GM12878 (cell line): ENCODE measurements around the gene PIGQ. TPM values are rescaled to one million over a fixed set of nuclear protein-coding genes. Genes with fewer than 3 reads are reported as not detected.

Experiments used
- ATAC-seq: fragments of 200-7000 bp; cut with Tn5 transposase; 3 replicates; pipeline ENCODE4 v1.9.1; 2020; ENCODE audit warnings: mild to moderate bottlenecking, moderate library complexity
- BruUV-seq: library from RNA; stranded (reverse); fragments of 400-500 nt; replicated peaks from 2 replicates; lab custom pipeline; 2021; lab: Mats Ljungman, UMichigan
- CTCF ChIA-PET: fragments of 300-600 bp; sonication (Branson Sonifier 250); formaldehyde crosslinking; extraction: SDS; loops from one replicate; lab custom pipeline; 2021; ENCODE audit warnings: inconsistent platforms; lab: Yijun Ruan, JAX
- POLR2A ChIA-PET: fragments of 350-600 bp; formaldehyde crosslinking; extraction: SDS; loops from one replicate; lab custom pipeline; 2021; ENCODE audit warnings: inconsistent platforms; lab: Charles Lee
- RAD21 ChIA-PET: fragments of 300-600 bp; sonication (Branson Sonifier 250); formaldehyde crosslinking; loops from one replicate; lab custom pipeline; 2023; ENCODE audit warnings: antibody characterized with exemption; ENCODE audit not compliant: unreplicated experiment; lab: Charles Lee
- SMC1A ChIA-PET: fragments of 300-600 bp; sonication (Branson Sonifier 250); formaldehyde crosslinking; loops from one replicate; lab custom pipeline; 2023; ENCODE audit not compliant: unreplicated experiment, uncharacterized antibody; lab: Charles Lee
- DNase-seq: peaks from one replicate; pipeline ENCODE4 v3.0.0-alpha.2; 2011; ENCODE audit warnings: low read depth, low spot score
- FAIRE-seq: peaks from 3 replicates; lab custom pipeline; 2011; peaks lifted over from hg19 to GRCh38; lab: Jason Lieb, UNC
- H2AFZ ChIP-seq: 2 replicates; pipeline ENCODE4 v1.6.0; 2011; ENCODE audit warnings: low read depth, low read length, control low read depth; ENCODE audit not compliant: control insufficient read depth
- H3K27ac ChIP-seq: 2 replicates; pipeline ENCODE4 v1.5.1; 2011; ENCODE audit warnings: control low read depth; ENCODE audit not compliant: control insufficient read depth, insufficient read depth
- H3K27me3 ChIP-seq, 2 experiments: replicated peaks in 1 of 2; 2 replicates each; pipeline versions ENCODE4 v1.6.0 to v1.6.1; 2011; ENCODE audit warnings: low read length in 1 of 2; ENCODE audit not compliant: control insufficient read depth in 2 of 2, insufficient read depth in 2 of 2
- H3K36me3 ChIP-seq, 2 experiments: 2 replicates each; pipeline ENCODE4 v1.5.1; 2011; ENCODE audit warnings: low read length in 1 of 2; ENCODE audit not compliant: control insufficient read depth in 2 of 2, insufficient read depth in 2 of 2
- H3K4me1 ChIP-seq: 2 replicates; pipeline ENCODE4 v1.6.1; 2011; ENCODE audit warnings: mild to moderate bottlenecking, low read length, moderate library complexity, mixed read lengths; ENCODE audit not compliant: control insufficient read depth, insufficient read depth
- H3K4me2 ChIP-seq: 2 replicates; pipeline ENCODE4 v1.6.0; 2011; ENCODE audit warnings: control low read depth; ENCODE audit not compliant: control insufficient read depth, insufficient read depth
- H3K4me3 ChIP-seq: fragments of 200-600 bp; sonication (generic); 2 replicates; pipeline ENCODE4 v1.5.1; 2016
- H3K79me2 ChIP-seq: 2 replicates; pipeline ENCODE4 v1.6.0; 2011; ENCODE audit warnings: low read length; ENCODE audit not compliant: control insufficient read depth, insufficient read depth
- H3K9ac ChIP-seq: 2 replicates; pipeline ENCODE4 v1.8.0; 2011; ENCODE audit warnings: low read length, control low read depth, mixed read lengths; ENCODE audit not compliant: control insufficient read depth, insufficient read depth
- H3K9me3 ChIP-seq: replicated peaks from 3 replicates; pipeline ENCODE4 v1.5.1; 2011; ENCODE audit warnings: mild to moderate bottlenecking, low read length; ENCODE audit not compliant: control insufficient read depth, insufficient read depth
- H4K20me1 ChIP-seq: 2 replicates; pipeline ENCODE4 v1.6.0; 2011; ENCODE audit not compliant: control insufficient read depth, insufficient read depth
- POLR2A ChIP-seq: IDR thresholded peaks from 2 replicates; pipeline ENCODE4 v1.6.1; 2011; ENCODE audit warnings: low read depth, mild to moderate bottlenecking, low read length
- ZNF207 ChIP-seq: fragments of 450-650 bp; IDR thresholded peaks from 2 replicates; pipeline ENCODE4 v1.6.1; 2014; ENCODE audit warnings: antibody characterized with exemption, mild to moderate bottlenecking, borderline replicate concordance
- WGBS: methylation state at CpG from one replicate; pipeline ENCODE4 v1.1.6; 2016; ENCODE audit warnings: low lambda C conversion rate; ENCODE audit not compliant: insufficient replicate concordance, insufficient coverage; ENCODE audit errors: missing lambda C conversion rate; 5-methylcytosine and 5-hydroxymethylcytosine counted together
- in situ Hi-C: fragments of 300-500 bp; cut with MboI; formaldehyde crosslinking; loops from 9 replicates; pipeline ENCODE4 v1.14.3; 2018; ENCODE audit warnings: mixed read lengths
- intact Hi-C: fragments of 100-400 bp; cut with micrococcal nuclease; formaldehyde crosslinking; loops from one replicate; pipeline ENCODE4 v1.14.2; 2022; ENCODE audit not compliant: unreplicated experiment
- polyA plus RNA-seq, 11 experiments: library from polyadenylated mRNA; depleted of rRNA in 4 of 11; unstranded in 6 of 11; stranded (reverse) in 5 of 11; fragments of >200 nt; fragmentation: Nextera tagmentation in 4 of 11; fragmentation: Illumina TruSeq in 1 of 11; extraction: Ambion mirVana in 4 of 11; extraction: Trizol in 1 of 11; gene quantifications; 1 replicate in 1 of 11; 2 replicates in 10 of 11; pipeline versions ENCODE4 v1.2.1 to v1.2.3, GENCODE V29; 2011 to 2016; ENCODE audit warnings: inconsistent platforms in 2 of 11, missing spikeins in 2 of 11, low read depth in 1 of 11
- total RNA-seq, 4 experiments: library from RNA; depleted of rRNA in 3 of 4; stranded (reverse); fragments of >200 nt in 3 of 4; fragmentation: Illumina TruSeq in 1 of 4; extraction: Trizol in 1 of 4; gene quantifications; 2 replicates each; pipeline versions ENCODE4 v1.2.1 to v1.2.3, GENCODE V29; 2013 to 2021
- TF ChIP-seq, protein P1 (sequence below), 3 experiments: IDR thresholded peaks in 2 of 3; conservative IDR thresholded peaks in 1 of 3; 2 replicates each; pipeline ENCODE4 v1.5.1; 2011; ENCODE audit warnings: low read depth in 3 of 3, low read length in 3 of 3, mild to moderate bottlenecking in 3 of 3, control low read depth in 2 of 3, moderate library complexity in 2 of 3, inconsistent platforms in 1 of 3, mixed read lengths in 1 of 3; ENCODE audit not compliant: control insufficient read depth in 2 of 3, insufficient read depth in 1 of 3; ENCODE audit errors: extremely low read depth in 1 of 3
- TF ChIP-seq, protein P2 (sequence below): fragments of 450-650 bp; IDR thresholded peaks from 2 replicates; pipeline ENCODE4 v1.6.1; 2017; ENCODE audit warnings: mild to moderate bottlenecking, low read depth, inconsistent platforms; ENCODE audit not compliant: poor library complexity, severe bottlenecking

Gene PIGQ
- total and polyA plus RNA-seq, 10 of the 15 experiments (the other 5 are each of a cell fraction or from before 2014, with no cell fraction given) = 1.8 to 31.3 (median 17.5) TPM; not detected in 1

DNA sequence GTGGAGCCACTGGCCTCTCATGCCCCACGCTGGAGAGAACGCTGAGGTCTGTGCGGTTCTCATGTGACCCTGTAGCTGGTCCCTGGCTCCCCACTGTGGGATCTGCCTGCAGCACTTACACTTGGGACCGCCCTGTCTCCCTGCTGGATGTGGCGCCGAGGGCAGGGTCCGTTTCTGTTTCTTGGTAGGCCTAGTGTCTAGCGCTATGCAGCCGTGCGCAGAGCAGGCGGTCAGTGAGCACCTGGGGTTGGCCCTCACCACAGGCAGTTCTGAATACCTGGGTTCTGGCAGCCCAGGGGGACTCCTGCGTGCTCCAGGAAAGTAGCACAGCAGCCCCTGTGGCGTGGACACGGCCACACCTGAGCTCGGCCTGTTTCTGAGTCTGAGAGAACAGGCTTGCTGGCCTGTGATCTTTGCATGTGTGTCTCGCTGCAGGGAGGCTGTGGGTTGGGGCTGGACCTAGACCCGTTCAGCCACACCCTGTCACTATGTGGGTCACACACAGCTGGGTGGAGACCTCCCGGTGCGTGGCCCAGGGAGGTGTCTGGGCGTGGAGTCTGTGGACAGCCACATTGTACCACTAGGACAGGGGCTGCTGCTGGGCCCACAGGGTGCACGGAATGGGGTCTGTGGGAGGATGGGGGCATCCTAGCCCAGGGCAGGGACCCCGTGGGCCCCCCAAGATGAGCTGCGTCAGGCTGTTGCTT, 39.5 kb upstream of the PIGQ start:
- ChIA-PET RAD21 (no interaction called here), POLR2A (no interaction called here), CTCF (interaction anchor here (1.7 kb wide), 1 partner anchor 10 kb away, joined by 3 read pairs; no protein-coding TSS in a partner anchor)
- WGBS = 91% methylated on average over 23 of the region's 23 CpGs
- Histone ChIP-seq H4K20me1 (no peaks in the 10 kb centered on the region), H3K4me3 (no peak overlapping the region; the same call in 1 of the 2 replicates), H3K27me3 (no peaks in the 10 kb centered on the region), H3K27ac (no peak overlapping the region), H3K79me2 (peaks cover 62% of the 10 kb centered on the region), H3K36me3 (peaks cover 0 to 8% of the 10 kb centered on the region in 2 experiments; a peak in 3 of 4 replicates), H3K9ac (no peak overlapping the region)
- no peak for DNase-seq
- intact Hi-C loops = no loop called here
- BruUV-seq = no TSS peak
- TF ChIP-seq ZNF207 (no peak), POLR2A (0 out of 2 replicates have a peak, but pooled peaks have one; percentile 13)
- TF ChIP-seq, protein P1, sequence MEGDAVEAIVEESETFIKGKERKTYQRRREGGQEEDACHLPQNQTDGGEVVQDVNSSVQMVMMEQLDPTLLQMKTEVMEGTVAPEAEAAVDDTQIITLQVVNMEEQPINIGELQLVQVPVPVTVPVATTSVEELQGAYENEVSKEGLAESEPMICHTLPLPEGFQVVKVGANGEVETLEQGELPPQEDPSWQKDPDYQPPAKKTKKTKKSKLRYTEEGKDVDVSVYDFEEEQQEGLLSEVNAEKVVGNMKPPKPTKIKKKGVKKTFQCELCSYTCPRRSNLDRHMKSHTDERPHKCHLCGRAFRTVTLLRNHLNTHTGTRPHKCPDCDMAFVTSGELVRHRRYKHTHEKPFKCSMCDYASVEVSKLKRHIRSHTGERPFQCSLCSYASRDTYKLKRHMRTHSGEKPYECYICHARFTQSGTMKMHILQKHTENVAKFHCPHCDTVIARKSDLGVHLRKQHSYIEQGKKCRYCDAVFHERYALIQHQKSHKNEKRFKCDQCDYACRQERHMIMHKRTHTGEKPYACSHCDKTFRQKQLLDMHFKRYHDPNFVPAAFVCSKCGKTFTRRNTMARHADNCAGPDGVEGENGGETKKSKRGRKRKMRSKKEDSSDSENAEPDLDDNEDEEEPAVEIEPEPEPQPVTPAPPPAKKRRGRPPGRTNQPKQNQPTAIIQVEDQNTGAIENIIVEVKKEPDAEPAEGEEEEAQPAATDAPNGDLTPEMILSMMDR (IDR thresholded peaks at IDR 0.05 in 2 of 3, conservative IDR thresholded peaks at IDR 0.05 in 1 of 3; ENCODE audit: control insufficient read depth in 2 of 3, extremely low read depth in 1 of 3, insufficient read depth in 1 of 3, low read depth in 3 of 3, low read length in 3 of 3) = no peak
- TF ChIP-seq, protein P2, sequence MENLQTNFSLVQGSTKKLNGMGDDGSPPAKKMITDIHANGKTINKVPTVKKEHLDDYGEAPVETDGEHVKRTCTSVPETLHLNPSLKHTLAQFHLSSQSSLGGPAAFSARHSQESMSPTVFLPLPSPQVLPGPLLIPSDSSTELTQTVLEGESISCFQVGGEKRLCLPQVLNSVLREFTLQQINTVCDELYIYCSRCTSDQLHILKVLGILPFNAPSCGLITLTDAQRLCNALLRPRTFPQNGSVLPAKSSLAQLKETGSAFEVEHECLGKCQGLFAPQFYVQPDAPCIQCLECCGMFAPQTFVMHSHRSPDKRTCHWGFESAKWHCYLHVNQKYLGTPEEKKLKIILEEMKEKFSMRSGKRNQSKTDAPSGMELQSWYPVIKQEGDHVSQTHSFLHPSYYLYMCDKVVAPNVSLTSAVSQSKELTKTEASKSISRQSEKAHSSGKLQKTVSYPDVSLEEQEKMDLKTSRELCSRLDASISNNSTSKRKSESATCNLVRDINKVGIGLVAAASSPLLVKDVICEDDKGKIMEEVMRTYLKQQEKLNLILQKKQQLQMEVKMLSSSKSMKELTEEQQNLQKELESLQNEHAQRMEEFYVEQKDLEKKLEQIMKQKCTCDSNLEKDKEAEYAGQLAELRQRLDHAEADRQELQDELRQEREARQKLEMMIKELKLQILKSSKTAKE = no peak
- TF ChIP-seq, all 136 proteins: peak for 1
- Histone ChIP-seq H2AFZ (no peak overlapping the region), H3K4me1 (peaks cover 17% of the 10 kb centered on the region), H3K9me3 (no peaks in the 10 kb centered on the region), H3K4me2 (peak overlapping the region; percentile 93)
- ATAC-seq = no peak
- in situ Hi-C loops = loop anchor here (5.0 kb wide), 1 partner anchor 37 kb away; the partner anchor contains the start of genes NHLRC4 and PIGQ
- SMC1A ChIA-PET = no interaction called here
- FAIRE-seq = no peak
